Endothelial cell of umbilical vein (primary cell): Measurements from ENCODE around the gene NAV3. TPM values are rescaled to one million over a fixed set of nuclear protein-coding genes. Genes with fewer than 3 reads are reported as not detected.

Source experiments
- BruUV-seq: library from RNA; stranded (reverse); fragments of 400-500 nt; replicated peaks from 2 replicates; lab custom pipeline; 2021; lab: Mats Ljungman, UMichigan
- CTCF ChIA-PET: fragments of 300-600, 350-600 bp; sonication (Branson Sonifier 250); formaldehyde crosslinking; loops from one replicate; lab custom pipeline; 2021; ENCODE audit warnings: antibody characterized with exemption, inconsistent platforms; lab: Charles Lee
- POLR2A ChIA-PET: fragments of 300-600, 350-600 bp; sonication (Branson Sonifier 250); formaldehyde crosslinking; loops from one replicate; lab custom pipeline; 2021; ENCODE audit warnings: antibody characterized with exemption, inconsistent platforms; lab: Charles Lee
- DNase-seq: peaks from one replicate; pipeline ENCODE4 v3.0.0-alpha.2; 2011; ENCODE audit warnings: low read depth, low spot score
- FAIRE-seq: peaks from 2 replicates; lab custom pipeline; 2011; peaks lifted over from hg19 to GRCh38; lab: Jason Lieb, UNC
- H2AFZ ChIP-seq: 2 replicates; pipeline ENCODE4 v1.6.0; 2012; ENCODE audit warnings: low read depth, low read length, control low read depth, inconsistent platforms
- H3K27ac ChIP-seq: 2 replicates; pipeline ENCODE4 v1.5.1; 2011; ENCODE audit warnings: low read depth, mild to moderate bottlenecking, control low read depth, low read length, moderate library complexity; ENCODE audit not compliant: insufficient read depth
- H3K27me3 ChIP-seq, 2 experiments: 2 replicates each; pipeline versions ENCODE4 v1.6.0 to v1.6.1; 2011; ENCODE audit warnings: low read length in 2 of 2, mixed read lengths in 1 of 2; ENCODE audit not compliant: control insufficient read depth in 2 of 2, insufficient read depth in 2 of 2
- H3K36me3 ChIP-seq, 2 experiments: 2 replicates in 1 of 2; 3 replicates in 1 of 2; pipeline ENCODE4 v1.5.1; 2011; ENCODE audit warnings: low read length in 2 of 2, mild to moderate bottlenecking in 1 of 2, moderate library complexity in 1 of 2; ENCODE audit not compliant: control insufficient read depth in 2 of 2, insufficient read depth in 2 of 2; ENCODE audit errors: extremely low read depth in 1 of 2
- H3K4me1 ChIP-seq: 3 replicates; pipeline ENCODE4 v1.5.1; 2011; ENCODE audit warnings: mild to moderate bottlenecking, low read length; ENCODE audit not compliant: control insufficient read depth, insufficient read depth; ENCODE audit errors: extremely low read depth
- H3K4me2 ChIP-seq: 2 replicates; pipeline ENCODE4 v1.6.1; 2011; ENCODE audit warnings: low read length, control low read depth, mixed read lengths; ENCODE audit not compliant: insufficient read depth
- H3K4me3 ChIP-seq, 3 experiments: fragments of 200-600 bp in 1 of 3; sonication (generic), shearing (Covaris generic) in 1 of 3; replicated peaks in 1 of 3; 2 replicates each; pipeline ENCODE4 v1.5.1; 2011 to 2016; ENCODE audit warnings: control low read depth in 3 of 3, low read length in 3 of 3, mild to moderate bottlenecking in 2 of 3, inconsistent platforms in 1 of 3, low read depth in 1 of 3, moderate library complexity in 1 of 3; ENCODE audit not compliant: insufficient read depth in 1 of 3
- H3K79me2 ChIP-seq: 2 replicates; pipeline ENCODE4 v1.6.0; 2012; ENCODE audit warnings: low read length, inconsistent platforms; ENCODE audit not compliant: control insufficient read depth, insufficient read depth
- H3K9ac ChIP-seq: replicated peaks from 2 replicates; pipeline ENCODE3; 2011; ENCODE audit warnings: low read length, control low read depth; ENCODE audit not compliant: insufficient read depth; ENCODE audit errors: extremely low read depth
- H3K9me1 ChIP-seq: replicated peaks from 3 replicates; pipeline ENCODE4 v1.6.0; 2011; ENCODE audit warnings: mild to moderate bottlenecking, low read length; ENCODE audit not compliant: control insufficient read depth, insufficient read depth; ENCODE audit errors: extremely low read depth
- H3K9me3 ChIP-seq: replicated peaks from 2 replicates; pipeline ENCODE4 v1.5.1; 2012; ENCODE audit warnings: low read length, inconsistent platforms; ENCODE audit not compliant: control insufficient read depth, insufficient read depth
- H4K20me1 ChIP-seq: replicated peaks from 2 replicates; pipeline ENCODE3; 2011; ENCODE audit warnings: mild to moderate bottlenecking, low read length; ENCODE audit not compliant: control insufficient read depth, insufficient read depth; ENCODE audit errors: extremely low read depth
- EZH2 ChIP-seq: IDR thresholded peaks from 2 replicates; pipeline ENCODE4 v1.6.1; 2012; ENCODE audit warnings: borderline replicate concordance, low read depth, mild to moderate bottlenecking, moderate library complexity, low read length, inconsistent platforms; ENCODE audit not compliant: severe bottlenecking
- FOS ChIP-seq: IDR thresholded peaks from 2 replicates; pipeline ENCODE4 v1.6.1; 2011; ENCODE audit warnings: mild to moderate bottlenecking, low read length, moderate library complexity, borderline replicate concordance; ENCODE audit not compliant: insufficient read depth
- GATA2 ChIP-seq: IDR thresholded peaks from 2 replicates; pipeline ENCODE4 v1.7.0; 2011; ENCODE audit warnings: low read depth, mild to moderate bottlenecking, moderate library complexity, mixed read lengths, low read length; ENCODE audit not compliant: insufficient read length, insufficient read depth
- JUN ChIP-seq: IDR thresholded peaks from 2 replicates; pipeline ENCODE4 v1.6.1; 2011; ENCODE audit warnings: borderline replicate concordance, low read depth; ENCODE audit not compliant: insufficient read length, insufficient read depth
- POLR2A ChIP-seq: IDR thresholded peaks from 2 replicates; pipeline ENCODE4 v1.6.1; 2012; ENCODE audit warnings: low read depth, mild to moderate bottlenecking, control low read depth, low read length
- POLR2AphosphoS5 ChIP-seq: IDR thresholded peaks from 2 replicates; pipeline ENCODE4 v1.6.1; 2012; ENCODE audit warnings: low read depth, mild to moderate bottlenecking, control low read depth, low read length, moderate library complexity; ENCODE audit not compliant: insufficient read depth
- dilution Hi-C: fragments of 300-500 bp; cut with MboI; formaldehyde crosslinking; loops from one replicate; pipeline ENCODE4 v1.15.0; 2019; ENCODE audit warnings: low sequenced_read_pairs; ENCODE audit not compliant: extremely low pct_ligation_motif_present
- intact Hi-C: fragments of 100-400 bp; cut with micrococcal nuclease; formaldehyde crosslinking; loops from one replicate; pipeline ENCODE4 v1.10.0; 2022
- polyA plus RNA-seq, 4 experiments: library from polyadenylated mRNA; depleted of rRNA in 3 of 4; stranded (reverse) in 3 of 4; unstranded in 1 of 4; fragments of >200 nt; gene quantifications; 2 replicates each; pipeline versions ENCODE4 v1.2.1 to v1.2.3, GENCODE V29; 2011 to 2012; ENCODE audit warnings: missing spikeins in 1 of 4
- total RNA-seq: library from RNA; stranded (reverse); gene quantifications from 2 replicates; pipeline ENCODE4 v1.2.3, GENCODE V29; 2021
- TF ChIP-seq, protein P1 (sequence below): IDR thresholded peaks from 2 replicates; pipeline ENCODE4 v1.6.1; 2011; ENCODE audit not compliant: insufficient read depth, insufficient read length
- TF ChIP-seq, protein P2 (sequence below), 2 donors: IDR thresholded peaks; 1 replicate in 1 of 2; 2 replicates in 1 of 2; pipeline ENCODE4 v1.5.1; 2011; ENCODE audit warnings: low read length in 2 of 2, mild to moderate bottlenecking in 2 of 2, moderate library complexity in 2 of 2, control low read depth in 1 of 2, inconsistent platforms in 1 of 2, low read depth in 1 of 2; ENCODE audit not compliant: insufficient read depth in 1 of 2; ENCODE audit errors: extremely low read depth in 1 of 2

NAV3 gene
- total and polyA plus RNA-seq, 2 donors (not counting 3 experiments of a cell fraction or from before 2014, with no cell fraction given): 6.7 to 40.1 TPM

DNA sequence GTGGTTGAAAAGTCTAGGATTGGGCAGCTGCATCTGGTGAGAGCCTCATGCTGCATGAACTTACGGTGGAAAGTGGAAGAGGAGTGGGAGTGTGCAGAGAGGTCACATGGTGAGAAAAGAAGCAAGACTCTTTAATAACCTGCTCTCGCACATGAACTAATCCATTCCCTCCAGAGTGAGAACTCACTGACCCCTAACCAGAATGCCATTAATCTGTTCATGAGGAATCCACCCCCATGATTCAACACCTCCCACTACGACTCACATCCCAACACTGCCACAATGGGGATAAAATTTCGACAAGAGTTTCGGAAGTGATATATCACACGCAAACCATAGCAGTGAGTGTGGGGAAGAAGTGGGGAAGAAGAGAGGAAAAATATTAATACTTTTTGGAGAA is 377.4 kb downstream of the NAV3 start:
- intact Hi-C loops (no loop called here), dilution Hi-C loops (no loop called here)
- BruUV-seq: no TSS peak
- no peak overlapping the region for H2AFZ ChIP-seq
- H3K9me3 ChIP-seq: no peaks in the 10 kb centered on the region
- H3K9me1 ChIP-seq: no peaks in the 10 kb centered on the region
- H3K27ac ChIP-seq: no peak overlapping the region
- H3K4me2 ChIP-seq: no peak overlapping the region
- H3K4me1 ChIP-seq: no peaks in the 10 kb centered on the region
- H4K20me1 ChIP-seq: no peaks in the 10 kb centered on the region
- TF ChIP-seq POLR2A (no peak), GATA2 (no peak), FOS (no peak), JUN (no peak), POLR2AphosphoS5 (no peak), EZH2 (no peak)
- TF ChIP-seq, protein P1, sequence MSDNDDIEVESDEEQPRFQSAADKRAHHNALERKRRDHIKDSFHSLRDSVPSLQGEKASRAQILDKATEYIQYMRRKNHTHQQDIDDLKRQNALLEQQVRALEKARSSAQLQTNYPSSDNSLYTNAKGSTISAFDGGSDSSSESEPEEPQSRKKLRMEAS: no peak
- TF ChIP-seq, protein P2, sequence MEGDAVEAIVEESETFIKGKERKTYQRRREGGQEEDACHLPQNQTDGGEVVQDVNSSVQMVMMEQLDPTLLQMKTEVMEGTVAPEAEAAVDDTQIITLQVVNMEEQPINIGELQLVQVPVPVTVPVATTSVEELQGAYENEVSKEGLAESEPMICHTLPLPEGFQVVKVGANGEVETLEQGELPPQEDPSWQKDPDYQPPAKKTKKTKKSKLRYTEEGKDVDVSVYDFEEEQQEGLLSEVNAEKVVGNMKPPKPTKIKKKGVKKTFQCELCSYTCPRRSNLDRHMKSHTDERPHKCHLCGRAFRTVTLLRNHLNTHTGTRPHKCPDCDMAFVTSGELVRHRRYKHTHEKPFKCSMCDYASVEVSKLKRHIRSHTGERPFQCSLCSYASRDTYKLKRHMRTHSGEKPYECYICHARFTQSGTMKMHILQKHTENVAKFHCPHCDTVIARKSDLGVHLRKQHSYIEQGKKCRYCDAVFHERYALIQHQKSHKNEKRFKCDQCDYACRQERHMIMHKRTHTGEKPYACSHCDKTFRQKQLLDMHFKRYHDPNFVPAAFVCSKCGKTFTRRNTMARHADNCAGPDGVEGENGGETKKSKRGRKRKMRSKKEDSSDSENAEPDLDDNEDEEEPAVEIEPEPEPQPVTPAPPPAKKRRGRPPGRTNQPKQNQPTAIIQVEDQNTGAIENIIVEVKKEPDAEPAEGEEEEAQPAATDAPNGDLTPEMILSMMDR (IDR thresholded peaks at IDR 0.05; ENCODE audit: extremely low read depth in 1 of 2, insufficient read depth in 1 of 2, low read depth in 1 of 2, low read length in 2 of 2): no peak
- no peak overlapping the region for H3K9ac ChIP-seq
- ChIA-PET POLR2A (no interaction called here), CTCF (no interaction called here)
- H3K27me3 ChIP-seq: no peaks in the 10 kb centered on the region
- H3K79me2 ChIP-seq: no peaks in the 10 kb centered on the region
- FAIRE-seq (no peak), DNase-seq (no peak)
- H3K4me3 ChIP-seq: no peak overlapping the region
- H3K36me3 ChIP-seq: peaks cover 0 to 7% of the 10 kb centered on the region in 2 experiments
